ENCODE results near the gene NCOA6. TPM values are rescaled to one million over a fixed set of nuclear protein-coding genes. Genes with fewer than 3 reads are reported as not detected.

The NCOA6 gene
- total and polyA plus RNA-seq, 2 of the 4 experiments (the other 2 are of a cell fraction), result 3.6 to 13.1 TPM

DNA sequence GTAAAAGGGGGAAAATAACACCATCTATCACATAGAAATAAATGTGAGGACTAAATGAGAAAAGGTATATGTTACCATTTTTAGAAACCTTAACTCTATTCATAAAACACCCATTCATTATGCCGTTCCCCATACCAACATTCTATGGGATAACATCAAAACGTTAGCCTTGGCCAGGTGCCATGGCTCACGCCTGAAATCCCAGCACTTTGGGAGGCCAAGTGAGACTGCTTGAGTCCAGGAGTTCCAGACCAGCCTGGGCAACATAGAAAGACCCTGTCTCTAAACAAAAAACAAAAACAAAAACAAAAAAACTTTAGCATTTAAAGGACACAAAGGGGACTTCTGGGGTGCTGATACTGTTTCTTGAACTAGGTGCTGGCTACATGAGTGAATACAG is 149.9 kb downstream of the NCOA6 start:
- no peak overlapping the region for H4K91ac ChIP-seq (ENCODE audit: insufficient read depth, low read depth, low read length)
- H2BK20ac ChIP-seq (ENCODE audit: low read depth, low read length), result no peak overlapping the region
- no peak overlapping the region for H2BK5ac ChIP-seq (ENCODE audit: low read depth, low read length, poor library complexity, severe bottlenecking)
- no peak overlapping the region for H3K4me2 ChIP-seq (ENCODE audit: low read depth, low read length)
- DNase-seq (no peak), ATAC-seq (ENCODE audit: low read depth) (no peak)
- ChIA-PET POLR2A (ENCODE audit: unreplicated experiment) (no interaction called here), CTCF (interaction anchor here (0.5 to 0.6 kb wide), 2 partner anchors 42 to 662 kb away, joined by 3 to 4 read pairs; no protein-coding TSS in a partner anchor)
- no peak overlapping the region for H3K9ac ChIP-seq (ENCODE audit: low read depth, low read length)
- no peak overlapping the region for H3K4me3 ChIP-seq (ENCODE audit: insufficient read depth, low read depth, low read length)
- no peak overlapping the region for H3K56ac ChIP-seq (ENCODE audit: extremely low read depth, insufficient read depth, low read length)
- dilution Hi-C loops (cut with HindIII; ENCODE audit: low sequenced_read_pairs, unreplicated experiment) (no loop called here), in situ Hi-C loops (cut with MboI; ENCODE audit: low sequenced_read_pairs) (no loop called here), intact Hi-C loops (cut with micrococcal nuclease) (no loop called here)
- H3K23ac ChIP-seq (ENCODE audit: low read depth, low read length), result no peak overlapping the region
- no TSS peak for BruUV-seq (replicated peaks)
- H3K4ac ChIP-seq (ENCODE audit: low read depth, low read length), result no peak overlapping the region
- H3K27ac ChIP-seq (ENCODE audit: insufficient read depth, low read length), result no peak overlapping the region
- H3K4me1 ChIP-seq (ENCODE audit: control insufficient read depth, insufficient read depth, low read length), result 0 out of 2 replicates have a peak, but pooled peaks cover 2% of the 10 kb centered on the region
- no peak for TF ChIP-seq CHD1 (IDR thresholded peaks at IDR 0.05; ENCODE audit: low read depth, low read length)
- no peak for TF ChIP-seq RCOR1 (IDR thresholded peaks at IDR 0.05; ENCODE audit: insufficient replicate concordance, low read length)
- TF ChIP-seq RAD21 (IDR thresholded peaks at IDR 0.05; ENCODE audit: low read length), result no peak
- TF ChIP-seq, protein P1, sequence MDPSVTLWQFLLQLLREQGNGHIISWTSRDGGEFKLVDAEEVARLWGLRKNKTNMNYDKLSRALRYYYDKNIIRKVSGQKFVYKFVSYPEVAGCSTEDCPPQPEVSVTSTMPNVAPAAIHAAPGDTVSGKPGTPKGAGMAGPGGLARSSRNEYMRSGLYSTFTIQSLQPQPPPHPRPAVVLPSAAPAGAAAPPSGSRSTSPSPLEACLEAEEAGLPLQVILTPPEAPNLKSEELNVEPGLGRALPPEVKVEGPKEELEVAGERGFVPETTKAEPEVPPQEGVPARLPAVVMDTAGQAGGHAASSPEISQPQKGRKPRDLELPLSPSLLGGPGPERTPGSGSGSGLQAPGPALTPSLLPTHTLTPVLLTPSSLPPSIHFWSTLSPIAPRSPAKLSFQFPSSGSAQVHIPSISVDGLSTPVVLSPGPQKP (IDR thresholded peaks at IDR 0.05; ENCODE audit: borderline replicate concordance, low read depth, low read length), result no peak
- no peak for TF ChIP-seq RFX5 (IDR thresholded peaks at IDR 0.05; ENCODE audit: low read depth, low read length)
- TF ChIP-seq SMC3 (IDR thresholded peaks at IDR 0.05; ENCODE audit: low read depth, low read length), result no peak
- TF ChIP-seq MAZ (IDR thresholded peaks at IDR 0.05; ENCODE audit: borderline replicate concordance, low read depth, low read length), result no peak
- TF ChIP-seq CEBPB (IDR thresholded peaks at IDR 0.05; ENCODE audit: low read depth, low read length), result no peak
- TF ChIP-seq BHLHE40 (IDR thresholded peaks at IDR 0.05; ENCODE audit: low read depth, low read length), result no peak
- TF ChIP-seq MAFK (IDR thresholded peaks at IDR 0.05; ENCODE audit: low read depth, low read length), result no peak
- no peak overlapping the region for H2BK15ac ChIP-seq (ENCODE audit: low read depth, low read length)
- no peak overlapping the region for H3K18ac ChIP-seq (ENCODE audit: low read depth, low read length)
- H3K14ac ChIP-seq (replicated peaks; ENCODE audit: low read depth, low read length), result no peak overlapping the region
- no CpG with 5 or more reads among the region's 3 CpGs for WGBS, 2 experiments (ENCODE audit: extremely low coverage in 2 of 2, insufficient read length in 1 of 2)
- no peaks in the 10 kb centered on the region for H3K36me3 ChIP-seq (ENCODE audit: control insufficient read depth, insufficient read depth, low read length)
- no peak overlapping the region for H4K5ac ChIP-seq (ENCODE audit: low read depth, low read length)
- H3K79me1 ChIP-seq (ENCODE audit: low read depth in 1 of 2, low read length in 2 of 2), result peaks cover 5 to 21% of the 10 kb centered on the region in 2 experiments; a peak in 3 of 4 replicates
- peak overlapping the region in 1 of 2 experiments; percentile 29; a peak in 1 of 4 replicates for H4K8ac ChIP-seq (ENCODE audit: low read depth in 2 of 2, low read length in 2 of 2)
- no peaks in the 10 kb centered on the region for H3K9me3 ChIP-seq (ENCODE audit: control insufficient read depth, insufficient read depth, low read length)
- H2AK5ac ChIP-seq (ENCODE audit: low read depth, low read length), result no peak overlapping the region
- H2AK9ac ChIP-seq (replicated peaks; ENCODE audit: low read depth, low read length, poor library complexity), result no peak overlapping the region
- H2AFZ ChIP-seq (replicated peaks; ENCODE audit: low read length, poor library complexity), result no peak overlapping the region
- no peaks in the 10 kb centered on the region for H4K20me1 ChIP-seq (ENCODE audit: insufficient read depth, low read length)
- H3K9me1 ChIP-seq (ENCODE audit: insufficient read depth, low read length), result no peaks in the 10 kb centered on the region; the same call in 1 of the 2 replicates
- no peaks in the 10 kb centered on the region for H3K27me3 ChIP-seq (ENCODE audit: control insufficient read depth, insufficient read depth, low read length)
- no peak overlapping the region for H2BK120ac ChIP-seq (ENCODE audit: low read depth, low read length)
